Lung (tissue), 12 donors: ENCODE data around the gene SSR3. TPM values are rescaled to one million over a fixed set of nuclear protein-coding genes. Genes with fewer than 3 reads are reported as not detected.
A peak's percentile ranks its signal among the peaks of the same experiment; 100 is the strongest.

Experiments used
- ATAC-seq: fragments of 200-7000 bp; cut with Tn5 transposase; one replicate; pipeline ENCODE4 v1.9.1; 2020; ENCODE audit warnings: moderate number of reproducible peaks; ENCODE audit not compliant: insufficient read depth, low FRiP score
- DNase-seq, 3 donors: peaks; one replicate each; pipeline ENCODE4 v3.0.0-alpha.2; 2013 to 2017
- H3K27ac ChIP-seq, 2 donors: one replicate each; pipeline ENCODE4 v1.5.1; 2013; ENCODE audit warnings: mild to moderate bottlenecking in 2 of 2, moderate library complexity in 2 of 2, control low read depth in 1 of 2, inconsistent platforms in 1 of 2, low read depth in 1 of 2, low read length in 1 of 2
- H3K27me3 ChIP-seq, 3 donors: one replicate each; pipeline ENCODE4 v1.5.1; 2013; ENCODE audit warnings: low read length in 2 of 3; ENCODE audit not compliant: control insufficient read depth in 3 of 3, insufficient read depth in 3 of 3
- H3K36me3 ChIP-seq, 4 donors: one replicate each; pipeline ENCODE4 v1.5.1; 2013; ENCODE audit warnings: low read length in 4 of 4, mild to moderate bottlenecking in 1 of 4, moderate library complexity in 1 of 4; ENCODE audit not compliant: control insufficient read depth in 4 of 4, insufficient read depth in 4 of 4
- H3K4me1 ChIP-seq, 5 donors: one replicate each; pipeline ENCODE4 v1.5.1; 2013; ENCODE audit warnings: low read length in 5 of 5, mild to moderate bottlenecking in 2 of 5, moderate library complexity in 1 of 5; ENCODE audit not compliant: control insufficient read depth in 5 of 5, insufficient read depth in 5 of 5
- H3K4me3 ChIP-seq: one replicate; pipeline ENCODE4 v1.5.1; 2013; ENCODE audit warnings: mild to moderate bottlenecking, control low read depth, moderate library complexity
- H3K9ac ChIP-seq, 2 donors: one replicate each; pipeline ENCODE4 v1.5.1; 2013; ENCODE audit warnings: low read length in 2 of 2, control low read depth in 1 of 2; ENCODE audit not compliant: insufficient read depth in 1 of 2
- H3K9me3 ChIP-seq, 4 donors: one replicate each; pipeline ENCODE4 v1.5.1; 2013; ENCODE audit warnings: low read length in 3 of 4, mild to moderate bottlenecking in 1 of 4, moderate library complexity in 1 of 4; ENCODE audit not compliant: control insufficient read depth in 4 of 4, insufficient read depth in 3 of 4
- WGBS, 2 donors: extraction: QIAGEN DNeasy Blood & Tissue Kit; methylation state at CpG; one replicate each; pipeline ENCODE4 v1.1.7; 2013; 5-methylcytosine and 5-hydroxymethylcytosine counted together
- polyA plus RNA-seq, 2 donors: library from polyadenylated mRNA; stranded (reverse); fragments of 200-250 nt; gene quantifications; one replicate each; pipeline ENCODE4 v1.2.1, GENCODE V29; 2013
- total RNA-seq, 2 donors: library from RNA; depleted of rRNA in 1 of 2; stranded (reverse); fragments of >200 nt in 1 of 2; gene quantifications; one replicate each; pipeline ENCODE4 v1.2.1, GENCODE V29; 2014 to 2021
- TF ChIP-seq, protein P1 (sequence below): IDR thresholded peaks from 2 replicates; pipeline ENCODE4 v1.5.1; 2012; ENCODE audit warnings: mild to moderate bottlenecking; ENCODE audit errors: control extremely low read depth, extremely low read depth
- donor health status: control.
- donor health status: control.
- donor health status: Bipolar disorder and iron deficiency.
- donor health status: healthy.
- donor health status: DM: yes; HTN: yes; CAD: no.

SSR3 gene
- total and polyA plus RNA-seq, 4 donors, result 83.7 to 209 (median 188) TPM

DNA sequence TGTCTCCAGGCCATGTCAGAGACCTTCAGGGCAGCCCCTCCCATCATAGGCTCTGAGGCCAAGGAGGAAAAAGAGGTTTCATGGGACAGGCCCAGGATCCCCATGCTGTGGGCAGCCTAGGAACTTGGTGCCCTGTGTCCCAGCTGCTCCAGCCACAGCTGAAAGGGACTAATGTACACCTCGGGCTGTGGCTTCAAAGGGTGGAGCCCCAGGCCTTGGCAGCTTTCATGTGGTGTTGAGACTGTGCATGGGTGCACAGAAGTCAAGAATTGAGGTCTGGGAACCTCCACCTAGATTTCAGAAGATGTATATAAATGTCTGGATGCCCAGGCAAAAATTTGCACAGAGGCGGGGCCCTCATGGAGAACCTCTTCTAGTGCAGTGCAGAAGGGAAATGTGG, 6.6 kb upstream of the SSR3 start:
- Histone ChIP-seq H3K27ac (no peak overlapping the region), H3K9me3 (no peaks in the 10 kb centered on the region), H3K4me1 (peaks cover 0 to 9% (median 0%) of the 10 kb centered on the region in 5 donors), H3K4me3 (no peak overlapping the region), H3K27me3 (peaks cover 0 to 2% (median 0%) of the 10 kb centered on the region in 3 donors), H3K36me3 (no peaks in the 10 kb centered on the region), H3K9ac (no peak overlapping the region)
- no peak for ATAC-seq
- no peak for DNase-seq
- WGBS, 2 donors, result 84 to 85% methylated on average over 2 of the region's 2 CpGs
- TF ChIP-seq, protein P1, sequence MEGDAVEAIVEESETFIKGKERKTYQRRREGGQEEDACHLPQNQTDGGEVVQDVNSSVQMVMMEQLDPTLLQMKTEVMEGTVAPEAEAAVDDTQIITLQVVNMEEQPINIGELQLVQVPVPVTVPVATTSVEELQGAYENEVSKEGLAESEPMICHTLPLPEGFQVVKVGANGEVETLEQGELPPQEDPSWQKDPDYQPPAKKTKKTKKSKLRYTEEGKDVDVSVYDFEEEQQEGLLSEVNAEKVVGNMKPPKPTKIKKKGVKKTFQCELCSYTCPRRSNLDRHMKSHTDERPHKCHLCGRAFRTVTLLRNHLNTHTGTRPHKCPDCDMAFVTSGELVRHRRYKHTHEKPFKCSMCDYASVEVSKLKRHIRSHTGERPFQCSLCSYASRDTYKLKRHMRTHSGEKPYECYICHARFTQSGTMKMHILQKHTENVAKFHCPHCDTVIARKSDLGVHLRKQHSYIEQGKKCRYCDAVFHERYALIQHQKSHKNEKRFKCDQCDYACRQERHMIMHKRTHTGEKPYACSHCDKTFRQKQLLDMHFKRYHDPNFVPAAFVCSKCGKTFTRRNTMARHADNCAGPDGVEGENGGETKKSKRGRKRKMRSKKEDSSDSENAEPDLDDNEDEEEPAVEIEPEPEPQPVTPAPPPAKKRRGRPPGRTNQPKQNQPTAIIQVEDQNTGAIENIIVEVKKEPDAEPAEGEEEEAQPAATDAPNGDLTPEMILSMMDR, result no peak

- ATAC-seq, result no peak
Observed at GRCh38 chr3:156559321-156559720, 4.4 kb upstream of the SSR3 start.

GRCh38 chr3:156558389-156558788, 3.5 kb upstream of the SSR3 start:
- ATAC-seq, result no peak
- Histone ChIP-seq H3K27me3 (peaks cover 0 to 2% (median 0%) of the 10 kb centered on the region in 3 donors), H3K27ac (peak overlapping the region in 1 of 2 donors; percentile 73), H3K4me3 (no peak overlapping the region), H3K9ac (no peak overlapping the region), H3K4me1 (peaks cover 0 to 17% (median 4%) of the 10 kb centered on the region in 5 donors), H3K9me3 (no peaks in the 10 kb centered on the region), H3K36me3 (no peaks in the 10 kb centered on the region)
- TF ChIP-seq, protein P1, result no peak
- no peak for DNase-seq

More at GRCh38 chr3:156559321-156559720, 4.4 kb upstream of the SSR3 start:
- Histone ChIP-seq H3K4me3 (no peak overlapping the region), H3K9ac (no peak overlapping the region), H3K27ac (peak overlapping the region in 1 of 2 donors; percentile 73), H3K9me3 (no peaks in the 10 kb centered on the region), H3K27me3 (peaks cover 0 to 2% (median 0%) of the 10 kb centered on the region in 3 donors), H3K4me1 (peaks cover 0 to 11% (median 4%) of the 10 kb centered on the region in 5 donors), H3K36me3 (no peaks in the 10 kb centered on the region)
- WGBS, 2 donors, result 51 to 79% methylated on average over 1 of the region's 1 CpG
- TF ChIP-seq, protein P1, result no peak
- DNase-seq, result peak in 2 of 3 donors; percentile 61 to 64

DNA sequence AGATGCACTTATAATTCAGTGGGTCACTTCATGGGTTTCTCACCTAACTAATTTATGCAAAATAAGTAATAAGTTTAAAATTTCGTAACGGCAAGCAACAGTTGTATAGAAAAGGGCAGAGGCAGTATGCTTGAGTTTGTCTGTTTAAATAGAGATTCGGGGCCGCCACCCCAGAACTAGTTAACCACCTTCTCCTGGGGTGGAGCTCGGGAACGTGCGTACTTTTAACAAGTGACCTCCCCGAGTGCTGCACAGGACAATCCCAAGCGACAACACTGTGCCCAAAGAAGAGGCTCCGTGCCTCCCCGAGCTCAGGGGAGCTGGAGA, 439 bp downstream of the SSR3 start:
- WGBS, 2 donors, result 0 to 1% methylated on average over 11 of the region's 11 CpGs
- H3K4me1 ChIP-seq, result peaks cover 0 to 20% (median 9%) of the 10 kb centered on the region in 5 donors
- no peaks in the 10 kb centered on the region for H3K27me3 ChIP-seq
- peak overlapping the region; percentile 95 to 96 for H3K27ac ChIP-seq
- ATAC-seq, result peak; percentile 6
- peak overlapping the region; percentile 78 to 87 for H3K9ac ChIP-seq
- DNase-seq, result no peak
- peaks cover 2 to 11% (median 8%) of the 10 kb centered on the region in 4 donors for H3K36me3 ChIP-seq
- TF ChIP-seq, protein P1, result no peak
- H3K4me3 ChIP-seq, result peak overlapping the region; percentile 94
- no peaks in the 10 kb centered on the region for H3K9me3 ChIP-seq
